ENCODE measurements around the gene LINC00632. TPM values are rescaled to one million over a fixed set of nuclear protein-coding genes. Genes with fewer than 3 reads are reported as not detected.

Gene LINC00632
- 1.3 to 2.3 TPM (median 2.2 TPM) in 5 replicates for total RNA-seq (2022; extraction: Qiagen RNA extraction)

GRCh38 chrX:140709421-140709846 lies at the start of gene LINC00632:
Gene LINC00632, plus strand, starts transcription at chrX:140709759.

Other genes starting within 250 kb of the LINC00632 start
- gene SOX3, start 204.7 kb upstream of the LINC00632 start, total RNA-seq (2022; extraction: Qiagen RNA extraction): not detected in 5 replicates

Data from A549 treated with CORT108297 at 1 μM for 4 hours (cell line).